ENCODE data around the gene DACT1. TPM values are rescaled to one million over a fixed set of nuclear protein-coding genes. Genes with fewer than 3 reads are reported as not detected.
A peak's percentile ranks its signal among the peaks of the same experiment; 100 is the strongest.

The DACT1 gene
- total RNA-seq, 1 donor from 2014 or later, result 5.2 TPM

- H3K36me3 ChIP-seq, result no peaks in the 10 kb centered on the region
- ATAC-seq, result no peak
These were observed 19.1 kb downstream of the DACT1 start for GRCh38 chr14:58656671-58657411.

GRCh38 chr14:58659061-58659460, 21.3 kb downstream of the DACT1 start:
- H3K36me3 ChIP-seq, result no peaks in the 10 kb centered on the region
- no peak overlapping the region for H3K4me3 ChIP-seq
- no peaks in the 10 kb centered on the region for H3K4me1 ChIP-seq
- H3K27me3 ChIP-seq, result no peaks in the 10 kb centered on the region
- TF ChIP-seq CTCF (IDR thresholded peaks at IDR 0.05), result no peak
- no peak for DNase-seq
- ATAC-seq, result no peak
- intact Hi-C loops (cut with DNase I), result no loop called here
- no peak overlapping the region for H3K27ac ChIP-seq
- H3K9me3 ChIP-seq, result no peaks in the 10 kb centered on the region

More at GRCh38 chr14:58656671-58657411, 19.1 kb downstream of the DACT1 start:
- Histone ChIP-seq H3K4me1 (no peaks in the 10 kb centered on the region), H3K27ac (no peak overlapping the region), H3K4me3 (no peak overlapping the region), H3K9me3 (no peaks in the 10 kb centered on the region), H3K27me3 (no peaks in the 10 kb centered on the region)
- intact Hi-C loops (cut with DNase I), result no loop called here
- DNase-seq, result no peak
- TF ChIP-seq CTCF (IDR thresholded peaks at IDR 0.05), result no peak

- intact Hi-C loops (cut with DNase I), result no loop called here
- Histone ChIP-seq H3K27me3 (no peaks in the 10 kb centered on the region), H3K4me3 (no peak overlapping the region), H3K4me1 (no peaks in the 10 kb centered on the region), H3K9me3 (no peaks in the 10 kb centered on the region), H3K36me3 (no peaks in the 10 kb centered on the region), H3K27ac (no peak overlapping the region)
- no peak for ATAC-seq
- DNase-seq, result no peak
- no peak for TF ChIP-seq CTCF (IDR thresholded peaks at IDR 0.05)
These were observed 22.1 kb downstream of the DACT1 start for GRCh38 chr14:58659846-58660245.

GRCh38 chr14:58660407-58660806, 22.6 kb downstream of the DACT1 start:
- DNase-seq, result no peak
- no peak for TF ChIP-seq CTCF (IDR thresholded peaks at IDR 0.05)
- Histone ChIP-seq H3K27ac (no peak overlapping the region), H3K27me3 (no peaks in the 10 kb centered on the region), H3K4me1 (no peaks in the 10 kb centered on the region), H3K9me3 (no peaks in the 10 kb centered on the region), H3K4me3 (no peak overlapping the region), H3K36me3 (no peaks in the 10 kb centered on the region)
- ATAC-seq, result no peak
- intact Hi-C loops (cut with DNase I), result no loop called here

- no peak for DNase-seq
- H3K4me3 ChIP-seq, result no peak overlapping the region
- no peaks in the 10 kb centered on the region for H3K9me3 ChIP-seq
- no peaks in the 10 kb centered on the region for H3K4me1 ChIP-seq
- intact Hi-C loops (cut with DNase I), result no loop called here
- peak; percentile 58 for ATAC-seq
- no peak overlapping the region for H3K27ac ChIP-seq
- H3K36me3 ChIP-seq, result no peaks in the 10 kb centered on the region
- no peak for TF ChIP-seq CTCF (IDR thresholded peaks at IDR 0.05)
- H3K27me3 ChIP-seq, result no peaks in the 10 kb centered on the region
These were observed 24.3 kb downstream of the DACT1 start for GRCh38 chr14:58662018-58662417.
